ENCODE measurements around the gene ZCCHC3.

The ZCCHC3 gene

DNA sequence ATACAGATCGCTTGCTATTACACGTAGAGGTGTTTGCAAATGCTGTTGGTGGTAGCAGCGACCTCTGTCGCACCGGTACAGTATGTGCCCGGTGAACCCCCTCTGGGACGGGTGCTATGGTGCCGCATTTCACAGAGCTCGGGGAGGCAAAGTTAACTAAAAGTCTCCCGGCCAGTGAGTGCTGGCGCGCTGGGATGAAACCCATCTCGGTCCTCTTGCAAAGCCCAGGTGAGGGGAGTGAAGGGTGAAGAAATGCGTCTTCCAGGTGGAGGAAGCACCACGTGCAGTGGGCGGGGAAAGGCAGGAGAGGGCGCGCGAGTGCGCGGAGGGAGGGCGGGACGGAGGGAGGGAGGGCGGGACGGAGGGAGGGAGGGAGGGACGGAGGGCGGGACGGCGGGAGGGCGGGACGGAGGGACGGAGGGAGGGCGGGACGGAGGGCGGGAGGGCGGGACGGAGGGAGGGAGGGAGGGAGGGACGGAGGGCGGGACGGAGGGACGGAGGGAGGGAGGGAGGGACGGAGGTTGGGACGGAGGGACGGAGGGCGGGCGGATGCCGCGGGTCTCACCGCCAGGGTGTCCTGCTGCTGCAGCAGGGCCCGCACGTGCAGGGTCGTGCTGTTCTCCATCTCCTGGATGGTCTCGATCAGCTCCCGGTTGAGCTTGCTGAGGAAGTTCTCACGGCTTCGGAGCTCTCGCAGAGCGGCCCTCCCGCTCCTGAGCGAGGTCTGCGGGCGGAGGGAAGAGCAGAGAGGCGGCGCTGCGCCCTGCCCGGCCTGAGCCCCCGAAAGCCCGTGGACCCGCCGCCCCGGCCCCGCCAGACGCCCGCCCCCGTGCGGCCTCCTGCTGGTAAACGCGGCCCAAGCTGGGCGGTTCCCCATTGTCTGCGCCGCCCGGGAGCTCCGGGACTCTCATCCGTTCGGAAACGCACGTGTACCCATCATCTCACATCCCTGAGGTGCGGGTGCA lies 18.5 kb upstream of the ZCCHC3 start:
- DNase-seq (ENCODE audit: low read depth, low spot score) = no peak

DNA sequence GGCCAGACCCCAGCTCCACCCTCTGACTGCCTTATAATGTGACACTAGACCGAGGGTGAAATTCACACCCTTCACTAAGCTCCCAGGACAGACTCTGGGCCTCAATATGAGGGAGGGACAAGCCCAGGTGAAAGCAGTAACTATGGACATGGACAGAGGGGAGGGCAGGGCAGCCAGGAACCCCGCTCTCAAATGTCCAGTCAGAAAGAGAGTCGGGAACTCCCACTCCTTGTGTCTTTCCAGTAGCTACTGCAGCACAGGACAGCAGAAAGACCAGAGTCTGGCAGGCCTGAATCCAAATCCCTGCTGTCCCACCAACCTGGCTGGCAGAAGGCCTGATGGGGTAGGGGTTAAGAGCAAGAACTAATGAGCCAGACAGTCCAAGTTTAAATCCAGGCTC lies 13.2 kb upstream of the ZCCHC3 start:
- no peak for DNase-seq (ENCODE audit: low read depth, low spot score)

DNA sequence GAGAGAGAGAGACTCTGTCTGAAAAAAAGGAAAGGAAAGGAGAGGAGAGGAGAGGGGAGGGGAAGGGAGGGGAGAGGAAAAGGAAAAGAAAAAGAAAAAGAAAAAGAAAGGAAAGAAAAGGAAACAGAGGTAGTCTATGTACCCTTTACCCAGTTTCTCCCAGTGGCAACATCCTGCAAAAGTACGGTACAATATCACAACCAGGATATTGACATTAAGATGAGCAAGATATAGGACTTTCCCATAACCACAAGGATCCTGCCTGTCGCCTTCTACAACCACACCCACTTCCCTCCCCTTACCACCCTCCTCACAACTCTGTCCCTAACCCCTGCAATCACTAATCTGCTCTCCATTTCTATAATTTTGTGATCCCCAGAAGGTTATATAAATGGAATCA lies 10.9 kb upstream of the ZCCHC3 start:
- no peak for DNase-seq (ENCODE audit: low read depth, low spot score)

DNA sequence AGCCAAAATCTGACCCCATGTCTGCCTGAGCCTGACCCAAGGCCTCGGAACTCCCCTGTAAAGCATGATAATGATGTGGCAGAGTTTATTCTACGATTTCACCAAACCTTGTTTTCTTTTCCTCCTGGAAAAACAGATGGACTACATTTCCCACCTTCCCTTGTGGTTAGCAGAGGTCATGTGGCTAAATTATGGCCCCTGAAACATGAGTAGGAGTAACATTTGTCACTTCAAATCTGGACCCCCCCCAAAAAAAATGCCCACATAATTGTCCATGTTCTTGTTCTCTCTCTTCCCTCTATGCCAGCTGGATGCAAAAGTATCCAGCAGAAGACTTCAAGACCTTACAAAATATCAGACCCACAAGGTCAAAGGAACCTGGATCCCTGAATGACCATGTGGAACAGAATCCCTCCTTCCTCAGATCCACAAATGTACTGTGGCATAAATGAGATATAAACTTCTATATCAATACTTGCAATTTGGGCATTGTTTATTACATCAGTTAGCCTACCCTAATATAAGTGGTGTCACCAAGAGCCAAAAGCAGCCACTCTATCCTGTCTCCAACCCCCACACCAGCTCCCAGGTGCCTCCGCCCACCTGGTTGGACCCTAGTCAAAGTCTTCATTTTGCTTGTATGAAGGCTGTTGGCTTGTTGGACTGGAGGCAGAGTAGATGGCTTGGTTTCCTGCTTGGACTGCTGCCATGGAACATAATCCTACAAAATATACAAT lies 8.2 kb upstream of the ZCCHC3 start:
- no peak for DNase-seq (ENCODE audit: low read depth, low spot score)

DNA sequence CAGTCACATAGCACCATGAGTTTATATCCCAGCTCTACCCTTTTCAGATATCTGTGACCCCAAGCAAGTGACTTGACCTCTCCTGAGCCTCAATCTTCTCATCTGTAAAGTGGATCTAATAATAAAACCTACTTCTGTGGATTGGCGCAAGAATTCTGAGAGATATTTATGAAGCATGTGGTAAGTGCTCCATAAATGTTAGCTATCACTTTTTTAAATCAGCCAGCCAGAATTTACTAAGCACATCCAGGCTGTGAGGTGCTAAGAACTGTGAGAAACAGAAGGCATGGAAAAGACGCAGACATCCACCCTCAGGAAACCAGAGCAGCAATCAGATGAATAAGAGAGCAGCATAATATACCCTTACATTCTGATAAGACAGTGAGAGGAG lies 7.7 kb upstream of the ZCCHC3 start:
- DNase-seq (ENCODE audit: low read depth, low spot score) = no peak

DNA sequence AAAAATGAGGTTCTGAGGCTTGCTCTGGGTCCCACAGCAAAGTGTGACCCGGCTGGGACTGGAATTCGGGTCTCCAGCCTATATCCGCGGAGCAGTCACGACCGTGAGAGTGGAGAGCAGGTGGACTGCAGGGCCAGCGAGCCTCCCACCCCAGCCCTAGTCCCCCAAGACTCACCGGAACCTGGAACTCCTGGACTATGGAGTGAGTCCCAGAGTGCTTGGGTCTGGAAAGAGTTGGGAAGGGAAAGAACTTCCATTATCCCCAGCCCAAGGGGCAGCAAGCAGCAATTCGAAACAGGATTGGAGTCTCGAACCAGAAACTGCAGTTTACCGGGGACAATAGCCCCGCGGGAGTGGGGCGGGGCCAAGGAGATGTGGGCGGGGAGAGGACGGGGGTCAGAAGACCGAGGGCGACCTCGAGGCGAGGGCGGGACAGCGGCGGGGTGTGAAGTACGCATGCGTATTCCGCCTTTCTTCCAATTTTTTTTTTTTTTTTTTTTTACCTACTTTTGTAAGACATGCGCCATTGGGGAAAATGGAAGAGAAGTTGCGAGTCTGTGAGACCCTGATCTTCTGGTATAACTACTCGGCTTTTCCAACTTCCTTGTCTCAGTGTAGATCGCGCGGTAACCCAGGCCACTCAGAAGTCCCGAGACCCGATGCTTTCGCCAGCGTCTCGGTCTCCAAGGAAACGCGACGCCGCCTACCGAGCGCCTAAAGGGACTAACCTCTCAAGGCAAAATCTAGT lies 7.1 kb upstream of the ZCCHC3 start, which contains the start of gene C20orf96:
Gene C20orf96 (minus strand): TSS at position 667 of the 748 bp plus-strand sequence. CDS start 140 bp downstream, at position 527.
- DNase-seq (ENCODE audit: low read depth, low spot score) = peak; percentile 87

DNA sequence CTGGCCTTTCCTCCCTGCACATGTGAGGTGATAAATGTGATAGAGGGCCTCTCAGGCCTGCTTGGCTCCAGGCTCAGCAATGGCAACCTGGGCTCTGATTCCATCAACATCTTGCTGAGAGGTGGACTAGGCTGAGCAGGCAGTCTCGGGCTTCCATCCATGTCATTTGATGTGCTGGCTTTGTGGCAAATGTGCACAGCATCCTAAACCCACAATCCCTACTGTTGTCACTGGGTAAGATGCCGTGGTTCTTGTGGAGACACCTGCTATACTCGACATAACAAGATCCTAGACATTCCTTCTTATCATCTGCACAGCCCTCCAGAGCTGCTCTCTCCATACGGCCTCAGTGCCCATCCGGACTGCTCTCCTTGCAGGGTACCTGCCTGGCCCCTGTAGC lies 2.8 kb upstream of the ZCCHC3 start:
- no peak for DNase-seq (ENCODE audit: low read depth, low spot score)

DNA sequence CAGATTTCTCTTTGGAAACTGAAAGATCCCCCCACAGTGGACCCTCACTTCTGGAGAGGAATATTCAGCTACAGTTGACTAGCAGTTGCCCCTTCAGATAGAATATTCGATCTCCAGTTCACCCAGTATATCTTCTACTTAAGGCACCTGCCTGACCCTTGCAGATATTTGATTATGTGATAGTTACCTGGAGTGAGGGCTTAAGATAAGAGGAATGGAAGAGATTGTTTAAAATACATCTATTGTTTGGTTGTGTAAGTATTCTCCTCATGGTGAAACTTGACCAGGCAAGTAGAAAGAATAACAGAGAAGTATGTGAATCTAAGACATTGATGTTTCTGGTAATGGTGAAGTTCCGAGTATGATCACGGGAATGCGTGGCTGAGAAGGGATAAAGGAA lies 1.6 kb upstream of the ZCCHC3 start:
- no peak for DNase-seq (ENCODE audit: low read depth, low spot score)

DNA sequence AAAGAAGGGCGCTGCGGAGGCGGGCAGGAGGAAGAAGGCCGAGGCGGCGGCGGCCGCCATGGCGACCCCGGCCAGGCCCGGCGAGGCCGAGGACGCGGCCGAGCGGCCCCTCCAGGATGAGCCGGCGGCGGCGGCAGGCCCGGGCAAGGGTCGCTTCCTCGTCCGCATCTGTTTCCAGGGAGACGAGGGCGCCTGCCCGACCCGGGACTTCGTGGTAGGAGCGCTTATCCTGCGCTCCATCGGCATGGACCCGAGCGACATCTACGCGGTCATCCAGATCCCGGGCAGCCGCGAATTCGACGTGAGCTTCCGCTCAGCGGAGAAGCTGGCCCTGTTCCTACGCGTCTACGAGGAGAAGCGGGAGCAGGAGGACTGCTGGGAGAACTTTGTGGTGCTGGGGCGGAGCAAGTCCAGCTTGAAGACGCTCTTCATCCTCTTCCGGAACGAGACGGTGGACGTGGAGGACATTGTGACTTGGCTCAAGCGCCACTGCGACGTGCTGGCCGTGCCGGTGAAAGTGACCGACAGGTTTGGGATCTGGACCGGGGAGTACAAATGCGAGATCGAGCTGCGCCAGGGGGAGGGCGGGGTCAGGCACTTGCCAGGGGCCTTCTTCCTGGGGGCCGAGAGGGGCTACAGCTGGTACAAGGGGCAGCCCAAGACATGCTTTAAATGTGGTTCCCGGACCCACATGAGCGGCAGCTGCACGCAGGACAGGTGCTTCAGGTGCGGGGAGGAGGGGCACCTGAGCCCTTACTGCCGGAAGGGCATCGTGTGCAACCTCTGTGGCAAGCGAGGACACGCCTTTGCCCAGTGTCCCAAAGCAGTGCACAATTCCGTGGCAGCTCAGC lies 780 bp downstream of the ZCCHC3 start:
- DNase-seq (ENCODE audit: low read depth, low spot score) = peak; percentile 17

DNA sequence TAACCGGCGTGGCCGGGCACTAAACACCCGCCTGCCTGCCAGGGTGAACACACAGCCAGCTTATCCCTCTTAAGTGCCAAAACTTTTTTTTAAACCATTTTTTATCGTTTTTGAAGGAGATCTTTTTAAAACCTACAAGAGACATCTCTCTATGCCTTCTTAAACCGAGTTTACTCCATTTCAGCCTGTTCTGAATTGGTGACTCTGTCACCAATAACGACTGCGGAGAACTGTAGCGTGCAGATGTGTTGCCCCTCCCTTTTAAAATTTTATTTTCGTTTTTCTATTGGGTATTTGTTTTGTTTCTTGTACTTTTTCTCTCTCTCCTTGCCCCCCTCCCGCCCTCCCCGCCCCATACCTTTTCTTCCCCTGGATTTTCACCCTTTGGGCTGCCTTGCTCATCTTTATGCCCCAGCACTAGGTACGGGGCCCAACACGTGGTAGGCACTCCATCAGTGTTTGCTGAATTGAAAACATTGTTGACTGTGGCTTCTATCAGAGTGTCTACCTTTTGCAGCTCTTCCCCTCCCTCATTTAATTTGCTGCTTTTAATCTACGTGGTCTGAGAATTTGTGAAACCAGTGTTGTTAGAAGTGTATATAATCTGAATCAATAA lies 1.5 kb downstream of the ZCCHC3 start:
- no peak for DNase-seq (ENCODE audit: low read depth, low spot score)

DNA sequence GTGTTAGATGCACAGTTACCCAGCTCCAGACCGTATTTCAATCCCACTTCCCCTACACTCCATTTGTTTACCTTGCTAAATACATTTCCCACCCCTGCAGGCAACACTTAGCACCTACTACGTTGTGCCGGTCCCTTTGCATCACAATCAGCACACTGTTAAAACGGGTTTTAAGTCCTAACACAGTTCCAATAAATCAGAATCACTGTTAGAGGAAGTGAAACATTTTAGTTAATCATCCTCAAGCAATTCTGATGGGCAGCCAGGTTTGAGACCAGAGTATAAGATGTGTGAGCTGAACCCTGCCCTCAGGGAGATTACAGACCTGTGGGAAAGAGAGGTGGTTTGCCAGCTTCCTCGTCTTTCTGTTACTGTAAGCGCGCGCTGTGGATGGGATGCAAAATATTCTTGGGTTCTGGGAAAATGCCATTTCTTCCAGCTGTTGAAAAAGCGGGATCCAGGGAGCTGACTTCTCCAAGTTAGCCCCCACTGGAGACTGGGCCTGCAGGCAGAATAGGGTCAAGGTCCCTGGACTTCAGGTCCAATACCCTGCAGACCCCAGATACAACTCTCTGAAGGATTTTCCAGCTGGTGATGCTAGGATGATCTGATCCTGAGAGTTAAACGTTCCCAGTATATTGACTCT lies 3.1 kb downstream of the ZCCHC3 start:
- no peak for DNase-seq (ENCODE audit: low read depth, low spot score)

DNA sequence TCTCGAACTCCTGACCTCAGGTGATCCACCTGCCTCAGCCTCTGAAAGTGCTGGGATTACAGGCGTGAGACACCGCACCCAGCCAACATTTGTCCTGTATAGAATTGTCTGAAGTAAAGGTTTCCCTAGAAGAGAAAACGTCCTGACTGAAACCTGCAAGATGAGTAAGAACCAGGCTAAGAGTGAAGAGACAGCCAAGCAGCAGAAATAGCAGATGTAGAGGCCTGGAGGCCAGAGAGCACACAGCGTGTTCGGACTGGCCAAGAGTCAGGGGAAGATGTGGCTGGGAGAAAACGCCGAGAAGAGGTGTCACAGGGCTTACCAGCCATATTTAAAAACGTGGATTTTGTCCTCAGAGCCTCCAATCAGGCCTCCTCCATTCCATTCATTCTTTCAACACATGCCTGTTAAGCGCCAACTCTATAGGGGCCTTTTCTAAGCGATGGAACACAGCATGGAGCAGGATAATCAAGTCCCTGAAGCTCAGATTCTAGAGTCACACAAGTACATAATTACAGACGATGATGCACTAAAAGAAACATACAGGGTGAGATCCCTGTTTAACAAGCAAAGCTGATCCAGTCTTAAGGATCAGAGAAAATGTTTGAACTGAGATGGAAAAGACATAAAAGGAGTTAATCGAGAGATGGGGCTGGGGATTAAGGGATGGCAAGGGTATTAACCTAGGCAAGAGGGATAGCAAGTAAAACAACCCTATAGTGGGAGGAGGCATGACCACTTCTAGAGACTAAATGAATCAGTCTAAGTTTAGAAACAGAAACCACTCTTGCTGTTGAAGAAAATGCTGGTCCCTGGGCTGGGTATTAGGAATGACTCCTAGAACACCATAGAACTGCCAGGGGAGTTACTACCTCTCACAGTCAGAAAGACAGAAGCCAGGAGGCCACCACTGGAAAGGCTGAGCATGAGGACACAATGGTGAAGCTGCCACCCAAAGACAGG lies 4.8 kb downstream of the ZCCHC3 start:
- no peak for DNase-seq (ENCODE audit: low read depth, low spot score)

DNA sequence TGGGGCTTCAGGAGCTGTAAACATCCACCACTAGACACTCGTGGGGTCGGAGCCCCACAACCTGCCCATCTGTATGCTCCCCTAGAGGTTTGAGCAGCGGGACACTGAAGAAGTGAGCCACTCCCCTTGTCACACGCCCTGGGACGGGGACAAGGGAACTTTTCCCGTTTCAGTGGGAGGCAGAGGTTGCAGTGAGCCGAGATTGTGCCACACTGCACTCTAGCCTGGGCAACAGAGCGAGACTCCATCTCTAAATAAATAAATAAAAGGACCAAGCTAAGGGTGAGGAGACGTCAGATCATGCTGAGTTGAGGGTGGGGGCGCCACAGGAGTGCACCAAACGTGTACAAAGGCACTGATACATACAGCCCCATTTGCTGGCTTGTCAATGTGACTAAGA lies 8.4 kb downstream of the ZCCHC3 start:
- no peak for DNase-seq (ENCODE audit: low read depth, low spot score)

DNA sequence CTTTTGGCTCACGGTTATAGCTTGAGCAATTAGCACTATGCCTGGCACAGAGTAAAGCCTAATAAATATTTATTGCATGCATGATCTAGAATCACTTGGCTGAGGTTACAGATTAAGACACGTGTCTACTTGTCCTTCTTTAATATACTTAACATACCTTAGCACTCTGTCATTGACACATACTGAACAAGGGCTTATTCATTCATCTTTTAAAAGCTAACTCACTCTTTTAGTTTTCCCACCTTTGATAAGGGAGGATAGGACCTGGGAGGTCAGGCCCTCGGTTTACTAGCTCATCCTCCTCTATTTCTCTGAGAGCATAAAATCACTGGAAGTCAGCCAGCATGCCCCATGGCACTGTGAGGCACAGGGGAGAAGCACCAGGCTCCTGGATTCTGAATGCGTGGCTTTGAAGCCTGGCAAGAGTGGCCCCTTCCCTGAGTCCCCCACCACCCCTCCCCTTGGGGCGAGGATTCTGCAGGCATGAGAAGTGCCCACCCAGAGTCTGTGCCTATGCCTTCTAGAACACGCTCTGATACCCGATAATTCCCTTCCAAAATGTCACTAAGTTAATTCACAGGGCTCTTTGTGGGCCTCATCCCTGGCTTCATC lies 11.2 kb downstream of the ZCCHC3 start:
- DNase-seq (ENCODE audit: low read depth, low spot score) = no peak

DNA sequence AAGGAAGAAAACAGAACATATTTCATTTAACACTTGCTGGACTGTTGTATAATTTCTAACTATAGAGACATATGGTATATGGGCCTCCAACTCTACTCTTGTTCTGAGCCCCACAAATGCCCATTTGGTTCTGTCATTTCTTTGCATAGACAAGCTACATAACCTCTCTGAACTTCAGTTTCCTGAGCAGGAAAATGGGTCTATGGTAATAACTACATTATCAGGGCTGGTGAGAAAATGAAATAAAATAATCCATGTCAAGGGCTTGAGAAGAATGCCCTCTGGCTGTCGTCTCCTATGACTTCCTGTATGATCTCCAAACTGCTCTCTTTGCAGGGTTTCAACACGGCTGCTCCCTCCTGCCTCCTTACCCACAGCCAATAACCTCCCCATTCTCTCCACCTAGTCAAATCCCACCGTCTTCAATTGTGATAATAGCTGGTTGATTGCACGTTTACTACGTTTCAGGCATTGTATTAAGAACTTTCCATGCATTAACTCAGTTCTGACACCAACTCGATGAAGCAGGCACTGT lies 12.0 kb downstream of the ZCCHC3 start:
- DNase-seq (ENCODE audit: low read depth, low spot score) = no peak

DNA sequence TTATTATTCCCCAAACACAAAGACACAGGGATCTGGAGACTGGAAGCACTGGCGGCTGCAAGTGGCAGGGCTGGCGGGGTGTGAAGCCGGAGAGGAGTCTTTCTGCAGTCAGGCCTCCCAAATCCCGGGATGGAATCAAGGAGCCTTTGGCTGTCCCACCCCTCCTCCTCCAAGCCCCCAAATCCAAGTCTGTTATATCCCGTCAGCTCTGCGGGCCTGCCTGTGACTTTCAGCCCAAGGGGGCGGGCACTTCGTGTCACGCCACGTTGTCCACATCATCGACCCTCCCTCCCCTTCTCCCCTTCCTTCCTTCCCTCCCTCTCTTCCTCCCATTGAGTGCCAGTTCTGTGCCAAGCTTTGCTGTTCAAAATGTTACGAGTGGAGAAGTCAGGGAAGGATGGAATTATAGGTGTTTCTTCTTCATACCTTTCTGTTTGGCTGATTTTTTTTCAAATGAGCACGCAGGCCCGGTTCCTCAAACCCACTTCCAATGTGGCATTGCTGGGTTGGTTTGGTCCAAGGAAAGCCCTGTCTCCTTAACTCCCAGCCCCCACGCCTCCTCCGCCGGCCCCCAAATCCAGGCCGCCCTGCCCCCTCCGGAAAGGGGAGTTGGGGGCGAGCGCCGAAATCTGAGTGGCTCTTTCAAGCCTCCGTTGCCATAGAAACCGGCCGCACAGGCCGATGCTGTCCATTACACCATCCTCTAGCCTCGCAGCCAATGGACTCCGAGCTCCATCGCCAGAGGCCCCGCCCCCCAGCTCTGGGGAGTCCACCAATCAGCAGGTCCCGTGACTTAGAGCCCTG lies 12.7 kb downstream of the ZCCHC3 start:
- peak; percentile 98 for DNase-seq (ENCODE audit: low read depth, low spot score)

DNA sequence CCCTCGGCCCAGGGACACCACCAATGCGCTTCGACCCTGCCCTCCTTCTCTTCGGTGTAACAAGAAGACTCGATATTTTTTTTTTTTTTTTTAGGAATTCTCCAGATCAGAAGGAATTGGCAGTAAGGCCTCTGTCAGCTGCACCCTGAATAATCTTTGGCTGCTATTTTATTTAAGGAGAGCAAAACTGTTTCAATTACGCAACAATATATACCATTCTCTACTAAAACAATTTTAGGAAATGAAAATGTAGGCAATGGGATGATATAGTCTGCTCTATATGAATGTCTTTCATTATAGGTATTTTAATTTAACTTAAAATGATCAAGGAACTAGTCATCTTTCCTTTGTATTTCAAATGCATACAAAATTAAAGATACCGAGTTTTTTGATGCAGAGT lies 13.3 kb downstream of the ZCCHC3 start:
- no peak for DNase-seq (ENCODE audit: low read depth, low spot score)

Measured in smooth muscle cell of the brain vasculature (primary cell).